Coronary artery (tissue), 2 donors: ENCODE results near the gene PCYT1B.

Experiments
- DNase-seq: peaks from one replicate; pipeline ENCODE4 v3.0.0-alpha.2; 2017; ENCODE audit warnings: low spot score
- H3K27ac ChIP-seq, 2 donors: fragments of 200-600 bp; sonication (generic); one replicate each; pipeline ENCODE4 v1.5.1; 2016 to 2019
- H3K4me3 ChIP-seq: fragments of 200-600 bp; sonication (generic); 2 replicates; pipeline ENCODE4 v1.5.1; 2016; ENCODE audit warnings: mild to moderate bottlenecking, moderate library complexity
- TF ChIP-seq, protein P1 (sequence below): fragments of 200-600 bp; sonication (generic); IDR thresholded peaks from one replicate; pipeline ENCODE4 v1.5.1; 2019; ENCODE audit warnings: antibody characterized with exemption

The PCYT1B gene

DNA sequence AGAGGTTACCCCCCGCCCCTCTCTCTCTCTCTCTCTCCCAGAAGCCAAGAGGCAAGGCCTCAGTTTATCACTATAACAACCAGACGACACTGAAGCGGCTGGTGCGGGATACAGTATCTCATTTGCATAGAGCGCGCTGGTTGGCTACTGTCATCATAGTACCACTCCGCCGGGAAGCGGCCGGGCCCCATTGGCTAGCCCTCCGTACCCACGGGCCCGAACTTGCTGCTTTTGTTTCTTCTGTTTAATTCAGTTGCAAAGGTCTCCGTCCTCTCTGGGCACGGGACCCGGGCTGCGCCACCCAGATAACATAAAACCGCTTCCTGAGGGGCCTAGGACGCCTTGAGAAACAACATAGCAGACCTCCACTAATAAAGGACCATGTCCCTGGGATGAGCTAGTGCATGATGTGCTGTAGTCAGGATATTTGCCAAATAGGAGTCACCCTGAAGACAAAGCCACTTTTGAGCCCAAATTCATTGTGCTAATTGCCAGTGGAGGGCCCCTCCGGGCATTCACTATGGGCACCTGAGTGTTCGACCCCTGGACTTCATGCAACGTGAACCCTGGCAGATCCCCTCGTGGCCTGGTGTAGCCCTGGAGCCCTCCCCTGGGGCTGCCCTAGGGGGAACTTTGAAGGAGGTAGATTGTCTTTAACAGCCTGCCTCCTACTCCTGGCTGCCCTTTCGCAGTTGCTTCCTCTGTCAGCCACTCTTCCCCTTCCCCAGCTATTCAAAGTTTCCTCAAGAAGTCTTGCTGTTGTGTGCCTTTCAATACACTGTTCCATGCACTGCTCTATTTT lies at the start of gene PCYT1B:
TSS of gene PCYT1B (minus strand) at position 91 of the 802 bp plus-strand sequence. CDS start 242 bp downstream, outside the sequence.
- H3K27ac ChIP-seq = no peak within 1 kb of the TSS
- H3K4me3 ChIP-seq = peak within 1 kb of the TSS; percentile 53
- TF ChIP-seq, protein P1, sequence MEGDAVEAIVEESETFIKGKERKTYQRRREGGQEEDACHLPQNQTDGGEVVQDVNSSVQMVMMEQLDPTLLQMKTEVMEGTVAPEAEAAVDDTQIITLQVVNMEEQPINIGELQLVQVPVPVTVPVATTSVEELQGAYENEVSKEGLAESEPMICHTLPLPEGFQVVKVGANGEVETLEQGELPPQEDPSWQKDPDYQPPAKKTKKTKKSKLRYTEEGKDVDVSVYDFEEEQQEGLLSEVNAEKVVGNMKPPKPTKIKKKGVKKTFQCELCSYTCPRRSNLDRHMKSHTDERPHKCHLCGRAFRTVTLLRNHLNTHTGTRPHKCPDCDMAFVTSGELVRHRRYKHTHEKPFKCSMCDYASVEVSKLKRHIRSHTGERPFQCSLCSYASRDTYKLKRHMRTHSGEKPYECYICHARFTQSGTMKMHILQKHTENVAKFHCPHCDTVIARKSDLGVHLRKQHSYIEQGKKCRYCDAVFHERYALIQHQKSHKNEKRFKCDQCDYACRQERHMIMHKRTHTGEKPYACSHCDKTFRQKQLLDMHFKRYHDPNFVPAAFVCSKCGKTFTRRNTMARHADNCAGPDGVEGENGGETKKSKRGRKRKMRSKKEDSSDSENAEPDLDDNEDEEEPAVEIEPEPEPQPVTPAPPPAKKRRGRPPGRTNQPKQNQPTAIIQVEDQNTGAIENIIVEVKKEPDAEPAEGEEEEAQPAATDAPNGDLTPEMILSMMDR = no peak
- DNase-seq = peak; percentile 81

GRCh38 chrX:24696294-24696693 lies 49.1 kb upstream of the PCYT1B start:
- Histone ChIP-seq H3K27ac (no peak overlapping the region), H3K4me3 (no peak overlapping the region)
- no peak for DNase-seq
- TF ChIP-seq, protein P1 = no peak

DNA sequence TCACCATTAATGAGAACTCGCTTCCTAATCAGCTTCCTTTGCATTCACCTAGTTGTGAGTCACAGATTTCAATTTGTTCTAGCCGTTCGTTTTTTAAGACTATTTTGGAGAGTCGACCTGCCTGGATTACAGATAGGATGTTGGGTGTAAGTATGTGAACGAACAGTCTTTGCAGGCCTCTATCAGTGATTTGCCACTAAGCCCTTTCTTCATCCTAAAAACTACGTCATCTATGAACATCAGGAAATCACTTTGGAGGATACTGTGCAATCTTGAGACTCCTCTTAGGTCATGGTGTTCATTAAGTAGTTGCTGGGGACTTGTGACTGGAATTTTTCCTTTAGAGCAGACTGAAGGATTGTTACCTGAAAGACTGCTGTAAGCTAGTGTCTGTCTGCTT lies 47.7 kb upstream of the PCYT1B start:
- no peak overlapping the region for H3K27ac ChIP-seq
- no peak for DNase-seq
- H3K4me3 ChIP-seq = peak overlapping the region; percentile 82
- TF ChIP-seq, protein P1 = no peak

GRCh38 chrX:24693453-24694202 lies 46.5 kb upstream of the PCYT1B start, which contains the start of gene POLA1:
Gene POLA1, plus strand, starts transcription at chrX:24693918. Its CDS starts 44 bp downstream, at chrX:24693962.
- Histone ChIP-seq H3K27ac (peak within 1 kb of the TSS; percentile 49 to 91), H3K4me3 (peak within 1 kb of the TSS; percentile 82)
- TF ChIP-seq, protein P1 = no peak
- peak; percentile 96 for DNase-seq

- Histone ChIP-seq H3K4me3 (no peak overlapping the region), H3K27ac (no peak overlapping the region)
- TF ChIP-seq, protein P1 = no peak
- DNase-seq = no peak
Measured at GRCh38 chrX:24692305-24692704, 45.2 kb upstream of the PCYT1B start.

- TF ChIP-seq, protein P1 = no peak
- no peak overlapping the region for H3K4me3 ChIP-seq
- DNase-seq = no peak
- no peak overlapping the region for H3K27ac ChIP-seq
Measured at GRCh38 chrX:24684048-24684447, 36.9 kb upstream of the PCYT1B start.
